Neural cell (in vitro differentiated cells): ENCODE measurements around the gene STEAP2. TPM values are rescaled to one million over a fixed set of nuclear protein-coding genes. Genes with fewer than 3 reads are reported as not detected.

Experiments used
- H2AFZ ChIP-seq: fragments of 200-600, 300-800 bp; sonication (generic), shearing (Covaris generic); 2 replicates; pipeline ENCODE4 v1.6.0; 2014; ENCODE audit warnings: low read depth, mild to moderate bottlenecking, antibody characterized with exemption, low read length, moderate library complexity
- H3F3A ChIP-seq: fragments of 200-600 bp; shearing (Covaris generic); 2 replicates; pipeline ENCODE4 v1.6.1; 2016; ENCODE audit warnings: mild to moderate bottlenecking, moderate library complexity, mixed read lengths, antibody characterized with exemption, low read length; ENCODE audit not compliant: insufficient read depth, poor library complexity, severe bottlenecking
- H3K27ac ChIP-seq: fragments of 200-600, 300-800 bp; sonication (generic), shearing (Covaris generic); 2 replicates; pipeline ENCODE4 v1.5.1; 2014; ENCODE audit warnings: mild to moderate bottlenecking, low read length, moderate library complexity
- H3K27me3 ChIP-seq: fragments of 300-800, 200-600 bp; sonication (generic), shearing (Covaris generic); 2 replicates; pipeline ENCODE4 v1.6.0; 2014; ENCODE audit warnings: mild to moderate bottlenecking, low read depth, low read length, moderate library complexity; ENCODE audit not compliant: insufficient read depth
- H3K36me3 ChIP-seq: fragments of 300-800, 200-600 bp; sonication (generic), shearing (Covaris generic); 2 replicates; pipeline ENCODE4 v1.5.1; 2014; ENCODE audit warnings: mild to moderate bottlenecking, antibody characterized with exemption, low read length, moderate library complexity; ENCODE audit not compliant: insufficient read depth
- H3K4me2 ChIP-seq: fragments of 300-800, 200-600 bp; sonication (generic), shearing (Covaris generic); 2 replicates; pipeline ENCODE4 v1.6.0; 2014; ENCODE audit warnings: mild to moderate bottlenecking, low read length
- H3K4me3 ChIP-seq: fragments of 300-800, 200-600 bp; sonication (generic), shearing (Covaris generic); 2 replicates; pipeline ENCODE4 v1.5.1; 2014; ENCODE audit warnings: mild to moderate bottlenecking, low read length, moderate library complexity
- H3K79me2 ChIP-seq: fragments of 200-600 bp; shearing (Covaris generic); replicated peaks from 2 replicates; pipeline ENCODE4 v1.6.0; 2014; ENCODE audit warnings: mild to moderate bottlenecking, low read length, moderate library complexity; ENCODE audit not compliant: insufficient read depth
- H3K9ac ChIP-seq: fragments of 300-800, 200-600 bp; sonication (generic), shearing (Covaris generic); 2 replicates; pipeline ENCODE4 v1.6.1; 2016; ENCODE audit warnings: mild to moderate bottlenecking, low read length, mixed read lengths
- H3K9me2 ChIP-seq: fragments of 200-600 bp; shearing (Covaris generic); 2 replicates; pipeline ENCODE4 v1.6.1; 2016; ENCODE audit warnings: mild to moderate bottlenecking, low read length, mixed read lengths; ENCODE audit not compliant: insufficient read depth
- H3K9me3 ChIP-seq: fragments of 200-600, 300-800 bp; sonication (generic), shearing (Covaris generic); 2 replicates; pipeline ENCODE4 v1.6.1; 2016; ENCODE audit warnings: mild to moderate bottlenecking, mixed run types, low read length, moderate library complexity, mixed read lengths
- H4K20me1 ChIP-seq: fragments of 200-600 bp; shearing (Covaris generic); 2 replicates; pipeline ENCODE4 v1.6.1; 2016; ENCODE audit warnings: mild to moderate bottlenecking, mixed run types; ENCODE audit not compliant: insufficient read depth
- EP300 ChIP-seq: fragments of 450-650 bp; conservative IDR thresholded peaks from 2 replicates; pipeline ENCODE4 v1.6.1; 2014; ENCODE audit warnings: antibody characterized with exemption, mild to moderate bottlenecking, moderate library complexity; ENCODE audit not compliant: poor library complexity, severe bottlenecking
- EZH2 ChIP-seq: fragments of 200-600, 300-800 bp; shearing (Covaris generic), sonication (generic); IDR thresholded peaks from 2 replicates; pipeline ENCODE4 v1.6.1; 2014; ENCODE audit warnings: antibody characterized with exemption, low read length, borderline replicate concordance, mild to moderate bottlenecking; ENCODE audit not compliant: insufficient read depth, poor library complexity, severe bottlenecking
- MXI1 ChIP-seq: fragments of 450-650 bp; conservative IDR thresholded peaks from 2 replicates; pipeline ENCODE4 v1.6.1; 2014; ENCODE audit warnings: antibody characterized with exemption, mild to moderate bottlenecking; ENCODE audit not compliant: poor library complexity, severe bottlenecking
- POLR2AphosphoS5 ChIP-seq: IDR thresholded peaks from 2 replicates; pipeline ENCODE4 v1.6.1; 2012
- RAD21 ChIP-seq: fragments of 450-650 bp; conservative IDR thresholded peaks from 2 replicates; pipeline ENCODE4 v1.6.1; 2014; ENCODE audit warnings: antibody characterized with exemption, mild to moderate bottlenecking, moderate library complexity
- SMC3 ChIP-seq: fragments of 450-650 bp; conservative IDR thresholded peaks from 2 replicates; pipeline ENCODE4 v1.6.1; 2014; ENCODE audit warnings: antibody characterized with exemption, mild to moderate bottlenecking, moderate library complexity; ENCODE audit not compliant: poor library complexity
- TAF1 ChIP-seq: IDR thresholded peaks from 2 replicates; pipeline ENCODE4 v1.6.1; 2012; ENCODE audit warnings: low read depth
- polyA plus RNA-seq: library from polyadenylated mRNA; depleted of rRNA; stranded (reverse); fragments of >200 nt; gene quantifications from 2 replicates; pipeline ENCODE4 v1.2.3, GENCODE V29; 2014
- TF ChIP-seq, protein P1 (sequence below): IDR thresholded peaks from 2 replicates; pipeline ENCODE4 v1.6.1; 2012; ENCODE audit warnings: borderline replicate concordance
- TF ChIP-seq, protein P2 (sequence below): fragments of 450-650 bp; IDR thresholded peaks from 2 replicates; pipeline ENCODE4 v1.5.1; 2014; ENCODE audit warnings: antibody characterized with exemption, mild to moderate bottlenecking, moderate library complexity; ENCODE audit not compliant: poor library complexity, severe bottlenecking

The STEAP2 gene
- polyA plus RNA-seq, 1 donor from 2014 or later, result 5.9 TPM

DNA sequence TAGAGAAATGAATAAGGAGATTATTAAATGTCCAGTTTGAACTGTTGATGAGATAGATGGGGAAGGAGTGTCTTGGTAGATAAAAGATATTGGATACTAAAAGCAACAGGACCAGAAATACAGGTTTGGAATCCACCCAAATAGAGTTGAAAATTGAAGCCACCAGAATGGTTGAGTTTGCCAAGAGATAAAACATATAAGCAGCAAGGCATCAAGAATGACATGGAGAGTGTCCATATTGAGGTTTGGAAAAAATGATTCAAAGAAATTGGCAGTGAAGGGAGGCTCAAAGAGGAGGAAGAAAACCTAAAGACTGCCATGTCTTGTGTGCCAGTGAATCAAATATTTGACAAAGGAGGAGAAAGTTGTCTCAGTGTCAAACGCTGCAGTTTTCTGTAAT is 57.6 kb downstream of the STEAP2 start:
- no peak for TF ChIP-seq EP300
- TF ChIP-seq, protein P1, sequence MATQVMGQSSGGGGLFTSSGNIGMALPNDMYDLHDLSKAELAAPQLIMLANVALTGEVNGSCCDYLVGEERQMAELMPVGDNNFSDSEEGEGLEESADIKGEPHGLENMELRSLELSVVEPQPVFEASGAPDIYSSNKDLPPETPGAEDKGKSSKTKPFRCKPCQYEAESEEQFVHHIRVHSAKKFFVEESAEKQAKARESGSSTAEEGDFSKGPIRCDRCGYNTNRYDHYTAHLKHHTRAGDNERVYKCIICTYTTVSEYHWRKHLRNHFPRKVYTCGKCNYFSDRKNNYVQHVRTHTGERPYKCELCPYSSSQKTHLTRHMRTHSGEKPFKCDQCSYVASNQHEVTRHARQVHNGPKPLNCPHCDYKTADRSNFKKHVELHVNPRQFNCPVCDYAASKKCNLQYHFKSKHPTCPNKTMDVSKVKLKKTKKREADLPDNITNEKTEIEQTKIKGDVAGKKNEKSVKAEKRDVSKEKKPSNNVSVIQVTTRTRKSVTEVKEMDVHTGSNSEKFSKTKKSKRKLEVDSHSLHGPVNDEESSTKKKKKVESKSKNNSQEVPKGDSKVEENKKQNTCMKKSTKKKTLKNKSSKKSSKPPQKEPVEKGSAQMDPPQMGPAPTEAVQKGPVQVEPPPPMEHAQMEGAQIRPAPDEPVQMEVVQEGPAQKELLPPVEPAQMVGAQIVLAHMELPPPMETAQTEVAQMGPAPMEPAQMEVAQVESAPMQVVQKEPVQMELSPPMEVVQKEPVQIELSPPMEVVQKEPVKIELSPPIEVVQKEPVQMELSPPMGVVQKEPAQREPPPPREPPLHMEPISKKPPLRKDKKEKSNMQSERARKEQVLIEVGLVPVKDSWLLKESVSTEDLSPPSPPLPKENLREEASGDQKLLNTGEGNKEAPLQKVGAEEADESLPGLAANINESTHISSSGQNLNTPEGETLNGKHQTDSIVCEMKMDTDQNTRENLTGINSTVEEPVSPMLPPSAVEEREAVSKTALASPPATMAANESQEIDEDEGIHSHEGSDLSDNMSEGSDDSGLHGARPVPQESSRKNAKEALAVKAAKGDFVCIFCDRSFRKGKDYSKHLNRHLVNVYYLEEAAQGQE, result no peak
- TF ChIP-seq SMC3, result no peak
- no peak for TF ChIP-seq EZH2
- no peak for TF ChIP-seq TAF1
- TF ChIP-seq, protein P2, sequence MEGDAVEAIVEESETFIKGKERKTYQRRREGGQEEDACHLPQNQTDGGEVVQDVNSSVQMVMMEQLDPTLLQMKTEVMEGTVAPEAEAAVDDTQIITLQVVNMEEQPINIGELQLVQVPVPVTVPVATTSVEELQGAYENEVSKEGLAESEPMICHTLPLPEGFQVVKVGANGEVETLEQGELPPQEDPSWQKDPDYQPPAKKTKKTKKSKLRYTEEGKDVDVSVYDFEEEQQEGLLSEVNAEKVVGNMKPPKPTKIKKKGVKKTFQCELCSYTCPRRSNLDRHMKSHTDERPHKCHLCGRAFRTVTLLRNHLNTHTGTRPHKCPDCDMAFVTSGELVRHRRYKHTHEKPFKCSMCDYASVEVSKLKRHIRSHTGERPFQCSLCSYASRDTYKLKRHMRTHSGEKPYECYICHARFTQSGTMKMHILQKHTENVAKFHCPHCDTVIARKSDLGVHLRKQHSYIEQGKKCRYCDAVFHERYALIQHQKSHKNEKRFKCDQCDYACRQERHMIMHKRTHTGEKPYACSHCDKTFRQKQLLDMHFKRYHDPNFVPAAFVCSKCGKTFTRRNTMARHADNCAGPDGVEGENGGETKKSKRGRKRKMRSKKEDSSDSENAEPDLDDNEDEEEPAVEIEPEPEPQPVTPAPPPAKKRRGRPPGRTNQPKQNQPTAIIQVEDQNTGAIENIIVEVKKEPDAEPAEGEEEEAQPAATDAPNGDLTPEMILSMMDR, result no peak
- TF ChIP-seq POLR2AphosphoS5, result no peak
- TF ChIP-seq MXI1, result no peak
- TF ChIP-seq RAD21, result no peak
- H4K20me1 ChIP-seq, result no peaks in the 10 kb centered on the region

DNA sequence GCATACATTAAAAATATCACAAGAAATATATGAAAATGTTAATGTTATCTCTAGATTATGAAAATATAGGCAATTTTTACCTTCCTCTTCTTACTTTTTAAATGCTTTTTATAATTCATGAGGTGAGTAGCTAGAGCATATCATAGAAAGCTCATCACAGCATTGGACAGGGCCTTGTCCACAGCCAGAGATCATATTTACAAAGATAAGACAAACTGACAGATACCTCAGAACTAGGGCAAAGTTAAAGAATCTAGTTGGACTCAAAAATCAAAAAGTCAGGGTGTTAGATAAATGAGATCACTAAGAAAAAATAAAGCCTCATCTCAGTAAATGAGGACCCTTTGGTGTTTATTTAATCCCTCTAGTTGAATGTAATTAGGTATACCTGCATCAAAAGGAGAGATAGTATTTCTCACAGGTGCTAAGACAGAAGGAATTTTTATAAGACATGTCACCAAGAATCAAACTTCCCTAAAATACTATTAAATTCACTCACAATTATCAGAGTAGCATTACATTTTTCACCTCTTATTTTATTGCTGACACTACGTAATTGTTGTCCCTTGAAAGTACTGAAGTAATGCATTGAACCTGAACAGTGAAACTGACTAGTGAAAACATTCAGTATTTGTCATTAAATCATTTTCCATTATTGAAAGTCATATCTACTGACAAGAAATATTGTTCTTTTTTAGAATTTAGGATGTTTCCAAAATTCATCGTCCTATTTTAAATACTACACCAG is 59.1 kb downstream of the STEAP2 start:
- Histone ChIP-seq H4K20me1 (no peaks in the 10 kb centered on the region), H2AFZ (no peak overlapping the region), H3K27me3 (no peaks in the 10 kb centered on the region), H3K4me2 (no peak overlapping the region), H3K9ac (no peak overlapping the region), H3K4me3 (no peak overlapping the region), H3K9me3 (no peaks in the 10 kb centered on the region), H3K36me3 (no peaks in the 10 kb centered on the region), H3F3A (no peaks in the 10 kb centered on the region), H3K27ac (no peak overlapping the region), H3K79me2 (no peaks in the 10 kb centered on the region), H3K9me2 (no peaks in the 10 kb centered on the region)
- TF ChIP-seq EZH2 (no peak), POLR2AphosphoS5 (no peak), MXI1 (no peak), TAF1 (no peak), SMC3 (no peak)
- TF ChIP-seq, protein P1, result no peak

More for the DNA sequence above, 57.6 kb downstream of the STEAP2 start:
- Histone ChIP-seq H3K4me3 (no peak overlapping the region), H3K27me3 (no peaks in the 10 kb centered on the region), H3K79me2 (no peaks in the 10 kb centered on the region), H3K9ac (no peak overlapping the region), H3K27ac (no peak overlapping the region), H3F3A (no peaks in the 10 kb centered on the region), H3K36me3 (no peaks in the 10 kb centered on the region), H3K9me2 (no peaks in the 10 kb centered on the region), H2AFZ (no peak overlapping the region), H3K4me2 (no peak overlapping the region), H3K9me3 (no peaks in the 10 kb centered on the region)
